Activated CD4-positive, alpha-beta T cell treated with anti-CD3 and anti-CD28 coated beads, Interleukin-2, Interleukin-4, amounts not matched to agents 100 ng/mL and 50 ng/mL, durations not matched to agents 16 hours and 8 hours (primary cell): ENCODE results near the gene ALDH7A1.
A peak's percentile ranks its signal among the peaks of the same experiment; 100 is the strongest.
"Not testable (repeated sequence)": the region's sequence is repeated elsewhere in the genome, so short reads cannot be mapped to it uniquely, and the experiment has no call there.

Source experiments
- DNase-seq: peaks from one replicate; pipeline ENCODE4 v3.0.0-alpha.2; 2020; ENCODE audit warnings: low spot score

ALDH7A1 gene

DNA sequence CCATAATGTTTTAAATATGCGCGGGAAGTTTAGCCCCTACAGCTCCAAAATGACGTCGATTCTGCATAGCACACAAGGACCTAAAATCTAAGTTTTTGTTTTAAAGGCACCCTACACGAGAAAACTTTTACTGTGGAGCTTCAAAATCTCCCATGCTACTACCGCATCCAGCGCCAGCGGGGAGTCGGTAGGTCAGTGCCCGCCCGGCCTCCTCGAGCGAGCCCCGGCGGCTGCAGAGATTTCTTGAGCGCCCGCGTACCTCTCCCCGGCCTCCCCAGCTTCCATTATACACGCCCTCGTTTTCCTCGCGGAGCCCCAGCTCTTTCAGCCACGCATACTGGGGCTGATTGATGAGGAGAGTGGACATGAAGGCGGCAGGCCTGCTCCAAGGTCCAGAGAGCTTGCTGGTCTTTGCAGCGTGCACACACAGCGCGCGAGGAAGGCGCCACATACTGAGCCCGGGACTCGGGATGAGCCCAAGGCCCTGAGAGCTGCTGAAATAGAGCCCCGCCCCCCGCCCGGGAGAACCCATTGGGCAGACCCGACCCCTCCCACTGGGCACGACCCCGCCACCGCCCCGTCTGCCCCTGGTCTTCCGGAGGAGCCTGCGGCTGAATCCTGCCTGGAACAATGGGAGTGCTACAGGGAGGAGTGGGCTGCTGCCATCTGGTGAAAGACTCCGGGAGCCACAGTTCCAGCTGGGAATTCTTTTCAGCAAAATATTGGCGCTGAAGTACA lies at the start of gene ALDH7A1:
Gene ALDH7A1, minus strand, starts transcription at position 472 of the 738 bp plus-strand sequence. Its CDS starts 21 bp downstream, at position 451.
- DNase-seq, result peak; percentile 27

DNA sequence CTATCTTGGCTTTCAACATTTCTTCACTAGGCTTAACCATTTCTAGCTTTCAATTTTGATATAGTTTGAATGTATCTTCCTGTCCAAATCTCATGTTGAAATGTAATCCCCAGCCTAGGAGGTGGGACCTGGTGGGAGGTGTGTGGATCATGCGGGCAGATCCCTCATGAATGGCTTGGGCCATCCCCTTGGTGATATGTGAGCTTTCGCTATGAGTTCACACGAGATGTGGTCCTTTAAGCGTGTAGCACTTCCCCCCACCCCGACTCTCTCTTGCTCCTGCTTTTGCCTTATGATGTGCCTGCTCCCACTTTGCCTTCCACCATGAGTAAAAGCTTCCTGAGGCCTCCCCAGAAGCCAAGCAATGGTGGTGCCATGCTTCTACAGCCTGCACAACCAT lies 46.4 kb upstream of the ALDH7A1 start:
- DNase-seq, result no peak

DNA sequence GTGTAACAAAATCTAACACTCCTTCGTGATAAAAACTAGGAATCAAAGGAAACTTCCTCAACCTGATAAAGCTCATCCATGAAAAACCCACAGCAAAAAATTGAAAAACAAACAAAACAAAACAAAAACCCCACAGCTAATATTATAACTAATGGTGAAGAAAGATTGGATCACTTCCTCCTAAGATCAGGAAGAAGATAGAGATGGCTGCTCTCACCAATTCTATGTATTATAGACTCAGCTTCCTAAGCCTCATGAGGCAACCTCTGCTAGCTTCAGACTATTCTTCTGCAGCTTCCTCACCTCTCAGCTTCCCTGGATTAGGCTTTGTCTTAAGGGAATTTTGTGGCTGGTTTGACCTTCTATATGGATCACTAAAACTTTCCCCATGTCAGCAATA lies 45.8 kb upstream of the ALDH7A1 start:
- no peak for DNase-seq

DNA sequence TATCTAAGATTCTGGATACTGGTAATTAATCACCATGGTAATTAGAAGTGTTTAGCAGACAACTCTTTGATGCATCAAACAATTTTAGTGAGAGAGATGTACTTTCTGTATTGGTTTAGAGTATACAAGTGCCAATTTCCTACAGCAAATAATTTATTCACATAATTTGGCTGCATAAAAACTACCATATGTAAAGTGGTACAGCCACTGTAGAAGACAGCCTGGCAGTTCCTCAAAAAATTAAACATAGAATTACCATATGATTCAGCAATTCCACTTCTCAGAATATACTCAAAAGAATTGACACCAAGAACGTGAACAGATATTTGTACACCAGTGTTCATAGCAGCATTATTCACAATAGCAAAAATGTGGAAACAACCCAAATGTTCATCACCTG lies 41.9 kb upstream of the ALDH7A1 start:
- DNase-seq, result no peak

DNA sequence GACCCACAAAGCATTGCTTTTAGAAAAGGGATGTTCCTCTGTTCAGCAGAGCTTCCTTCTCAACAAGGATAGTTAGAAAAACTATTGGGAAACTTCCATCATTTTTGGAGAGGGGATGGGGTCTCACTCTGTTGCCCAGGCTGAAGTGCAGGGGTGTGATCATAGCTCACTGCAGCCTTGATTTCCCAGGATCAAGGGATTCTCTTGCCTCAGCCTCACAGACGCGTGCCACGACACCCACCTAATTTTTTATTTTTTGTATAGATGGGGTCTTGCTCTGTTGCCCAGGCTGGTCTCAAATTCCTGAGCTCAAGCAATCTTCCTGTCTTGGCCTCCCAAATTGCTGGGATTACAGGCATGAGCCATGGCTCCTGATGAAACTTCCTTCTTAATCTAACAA lies 40.6 kb upstream of the ALDH7A1 start:
- no peak for DNase-seq

DNA sequence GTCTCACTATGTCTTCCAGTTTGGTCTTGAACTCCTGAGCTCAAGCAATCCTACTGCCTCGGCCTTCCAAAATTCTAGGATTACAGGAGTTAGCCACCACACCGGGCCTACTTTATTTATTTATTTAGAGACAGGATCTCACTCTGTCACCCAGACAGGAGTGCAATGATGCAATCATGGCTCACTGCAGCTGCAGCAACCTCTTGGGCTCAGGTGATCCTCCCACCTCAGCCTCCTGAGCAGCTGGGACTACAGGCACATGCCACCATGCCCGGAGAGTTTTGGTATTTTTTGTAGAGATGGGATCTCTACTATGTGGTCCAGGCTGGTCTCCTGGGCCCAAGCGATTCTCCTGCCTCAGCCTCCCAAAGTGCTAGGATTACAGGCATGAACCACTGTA lies 38.5 kb upstream of the ALDH7A1 start:
- no peak for DNase-seq

DNA sequence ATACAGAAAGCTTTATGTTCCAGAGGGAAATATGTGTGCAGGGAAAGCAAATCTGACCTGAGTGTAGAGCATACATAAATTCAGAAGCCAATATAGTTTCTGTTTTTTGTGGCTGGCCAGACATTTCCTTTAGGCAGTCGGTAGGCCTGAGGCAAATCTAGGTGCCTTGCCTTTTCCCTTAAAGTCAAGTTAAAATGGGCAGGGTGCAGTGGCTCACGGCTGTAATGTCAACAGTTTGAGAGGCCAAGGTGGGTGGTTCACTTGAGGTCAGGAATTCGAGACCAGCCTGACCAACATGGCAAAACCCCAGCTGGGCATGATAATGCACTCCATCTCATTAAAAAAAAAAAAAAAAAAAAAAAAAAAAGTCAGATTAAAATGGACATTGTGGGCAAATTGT lies 36.9 kb upstream of the ALDH7A1 start:
- DNase-seq, result no peak

DNA sequence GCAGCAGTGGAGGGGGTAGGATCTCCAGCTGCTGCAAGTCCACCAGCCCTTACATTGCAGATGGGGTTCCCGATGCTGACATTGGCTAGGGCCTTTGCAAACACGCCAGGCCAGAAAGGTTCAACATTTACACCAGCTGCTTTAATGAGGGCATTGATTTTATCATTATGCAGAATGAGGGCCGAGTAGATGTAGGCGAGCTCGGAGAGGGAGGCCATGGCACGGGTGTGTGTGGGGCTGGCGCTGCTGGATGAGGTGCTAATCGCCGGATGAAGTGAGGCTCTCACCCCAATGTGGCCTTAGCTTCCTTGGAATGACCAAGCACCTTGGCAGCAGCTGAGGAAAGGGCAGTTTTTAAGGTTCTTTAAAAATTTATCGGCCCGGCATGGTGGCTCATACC lies 33.1 kb upstream of the ALDH7A1 start:
- no peak for DNase-seq

DNA sequence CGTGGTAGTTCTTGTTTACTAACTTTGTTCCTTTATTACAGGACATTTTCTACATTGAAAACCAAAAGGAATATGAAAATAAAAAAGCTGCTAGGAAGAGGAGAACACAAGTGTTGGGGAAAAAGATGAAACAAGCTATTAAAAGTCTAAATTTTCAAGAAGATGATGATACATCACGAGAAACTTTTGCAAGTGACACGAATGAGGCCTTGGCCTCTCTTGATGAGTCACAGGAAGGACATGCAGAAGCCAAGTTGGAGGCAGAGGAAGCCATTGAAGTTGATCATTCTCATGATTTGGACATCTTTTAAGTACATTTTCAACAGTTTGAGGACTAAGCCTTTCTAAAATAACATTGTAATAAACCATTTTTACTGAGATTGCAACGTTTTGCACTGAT lies 29.5 kb upstream of the ALDH7A1 start:
- peak; percentile 64 for DNase-seq

DNA sequence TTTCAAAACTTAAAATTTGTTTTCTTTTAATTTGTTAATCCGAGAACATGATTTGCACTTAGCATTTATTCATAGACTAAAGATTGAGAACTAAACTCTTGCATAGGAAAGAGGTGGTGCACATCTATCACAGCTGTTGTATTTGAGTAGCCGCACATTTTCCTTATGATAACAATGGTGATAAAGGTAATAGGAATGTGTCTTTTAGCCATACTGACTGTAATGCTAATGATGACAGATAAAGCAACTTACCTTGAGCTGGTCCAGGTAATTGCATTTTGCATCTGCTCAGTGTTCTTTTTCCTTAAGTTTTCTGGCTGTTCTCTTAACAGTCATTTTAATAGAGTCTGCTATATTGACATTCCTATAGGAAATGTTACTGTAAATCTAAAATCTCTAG lies 24.8 kb upstream of the ALDH7A1 start:
- no peak for DNase-seq

DNA sequence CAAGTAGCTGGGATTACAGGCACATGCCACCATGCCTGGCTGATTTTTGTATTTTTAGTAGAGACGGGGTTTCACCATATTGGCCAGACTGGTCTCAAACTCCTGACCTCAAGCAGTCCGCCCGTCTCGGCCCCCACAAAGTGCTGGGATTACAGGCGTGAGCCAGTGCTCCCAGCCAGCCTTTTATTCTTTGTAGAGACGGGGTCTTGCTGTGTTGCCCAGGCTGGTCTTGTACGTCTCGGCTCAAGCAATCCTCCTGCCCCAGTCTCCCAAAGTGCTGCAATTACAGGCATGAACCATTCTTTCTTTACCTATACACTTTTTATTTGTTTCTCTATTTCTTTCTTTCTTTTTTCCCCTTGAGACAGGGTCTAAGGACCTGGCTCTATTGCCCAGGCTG lies 22.6 kb upstream of the ALDH7A1 start:
- DNase-seq, result not testable (repeated sequence)

DNA sequence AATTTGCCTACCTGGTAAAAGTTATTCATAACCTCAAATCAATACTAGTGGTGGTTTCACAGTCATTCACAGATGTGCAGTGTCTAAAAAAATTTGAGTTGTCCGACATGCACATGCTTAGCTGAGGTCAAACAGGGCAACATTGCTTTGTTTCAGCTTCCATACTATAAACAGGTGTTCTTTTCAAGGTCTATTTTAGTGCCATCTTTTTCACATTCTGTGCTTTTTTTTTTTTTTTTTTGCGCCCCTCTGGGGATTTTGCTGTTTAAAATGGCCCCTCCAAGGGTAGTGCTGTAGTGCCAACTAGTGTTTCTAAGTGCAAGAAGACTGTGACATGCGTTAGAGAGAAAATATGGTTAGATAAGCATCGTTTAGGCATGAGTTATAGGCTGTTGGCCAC lies 20.3 kb upstream of the ALDH7A1 start:
- DNase-seq, result no peak

DNA sequence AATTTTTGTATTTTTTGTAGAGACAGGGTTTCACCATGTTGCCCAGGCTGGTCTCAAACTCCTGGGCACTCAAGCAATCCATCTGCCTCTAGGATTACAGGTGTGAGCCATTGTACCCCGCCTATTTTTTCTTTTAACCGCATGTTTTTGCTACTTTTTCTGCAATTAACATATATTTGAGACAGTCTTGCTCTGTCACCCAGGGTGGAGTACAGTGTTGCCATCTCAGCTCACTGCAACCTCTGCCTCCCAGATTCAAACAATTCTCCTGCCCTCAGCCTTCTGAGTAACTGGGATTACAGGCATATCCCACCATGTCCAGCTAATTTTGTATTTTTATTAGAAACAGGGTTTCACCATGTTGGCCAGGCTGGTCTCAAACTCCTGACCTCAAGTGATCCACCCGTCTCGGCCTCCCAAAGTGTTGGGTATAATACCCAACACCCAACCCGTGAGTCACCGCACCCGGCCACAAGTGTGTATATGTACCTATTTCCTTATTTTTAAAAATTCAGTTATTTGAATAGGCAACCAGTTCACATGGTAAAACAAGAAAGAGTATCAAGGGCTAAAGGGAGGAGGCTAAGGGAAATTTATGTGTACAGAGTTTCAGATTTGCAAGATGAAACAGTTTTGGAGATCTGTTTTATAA lies 19.0 kb upstream of the ALDH7A1 start:
- DNase-seq, result no peak

DNA sequence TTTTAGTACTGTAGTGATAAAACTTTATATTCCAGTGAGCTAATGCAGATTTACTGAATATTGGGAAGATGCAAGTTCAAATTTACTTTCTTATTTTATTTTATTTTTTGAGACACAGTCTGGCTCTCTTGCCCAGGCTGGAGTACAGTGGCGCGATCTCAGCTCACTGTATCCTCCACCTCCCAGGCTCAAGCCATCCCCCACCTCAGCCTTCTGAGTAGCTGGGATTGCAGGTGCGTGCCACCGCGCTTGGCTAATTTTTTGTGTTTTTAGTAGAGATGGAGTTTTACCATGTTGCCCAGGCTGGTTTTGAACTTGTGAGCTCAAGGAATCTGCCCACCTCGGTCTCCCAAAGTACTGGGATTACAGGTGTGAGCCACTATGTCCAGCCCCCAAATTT lies 15.6 kb upstream of the ALDH7A1 start:
- DNase-seq, result no peak

DNA sequence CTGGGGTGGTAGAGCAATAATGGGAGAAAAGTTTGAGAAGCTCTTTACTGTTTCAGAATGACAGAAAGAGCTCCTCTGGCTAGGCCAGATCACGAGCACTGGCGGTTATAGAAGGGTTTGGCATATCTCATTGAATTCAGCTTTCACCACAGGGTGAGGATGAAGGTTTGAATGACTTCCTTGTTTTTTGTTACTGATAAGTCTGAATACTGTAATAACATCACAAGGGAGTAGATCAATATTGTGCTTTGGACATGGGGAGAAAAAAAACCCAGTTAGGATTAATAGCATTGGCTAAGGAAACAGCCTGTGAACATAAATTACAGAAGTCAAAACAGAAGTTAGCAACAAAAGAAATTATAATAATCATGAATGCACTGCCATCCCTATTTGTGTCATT lies 15.1 kb upstream of the ALDH7A1 start:
- no peak for DNase-seq

DNA sequence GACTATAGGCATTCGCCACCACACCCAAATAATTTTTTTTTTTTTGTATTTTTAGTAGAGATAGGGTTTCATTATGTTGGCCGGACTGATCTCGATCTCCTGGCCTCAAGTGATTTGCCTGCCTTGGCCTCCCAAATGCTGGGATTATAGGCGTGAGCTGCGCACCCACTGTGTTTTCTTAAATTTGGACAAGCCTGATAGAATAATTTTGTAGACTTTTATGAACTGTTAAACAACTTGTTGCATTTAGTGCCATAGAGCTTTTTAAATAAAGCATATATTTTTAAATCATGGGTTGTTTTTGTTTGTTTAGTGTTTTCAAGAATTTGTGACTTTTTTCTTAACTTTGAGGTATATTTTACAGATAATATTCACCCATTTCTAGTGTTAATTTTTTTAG lies 10.5 kb upstream of the ALDH7A1 start:
- no peak for DNase-seq

DNA sequence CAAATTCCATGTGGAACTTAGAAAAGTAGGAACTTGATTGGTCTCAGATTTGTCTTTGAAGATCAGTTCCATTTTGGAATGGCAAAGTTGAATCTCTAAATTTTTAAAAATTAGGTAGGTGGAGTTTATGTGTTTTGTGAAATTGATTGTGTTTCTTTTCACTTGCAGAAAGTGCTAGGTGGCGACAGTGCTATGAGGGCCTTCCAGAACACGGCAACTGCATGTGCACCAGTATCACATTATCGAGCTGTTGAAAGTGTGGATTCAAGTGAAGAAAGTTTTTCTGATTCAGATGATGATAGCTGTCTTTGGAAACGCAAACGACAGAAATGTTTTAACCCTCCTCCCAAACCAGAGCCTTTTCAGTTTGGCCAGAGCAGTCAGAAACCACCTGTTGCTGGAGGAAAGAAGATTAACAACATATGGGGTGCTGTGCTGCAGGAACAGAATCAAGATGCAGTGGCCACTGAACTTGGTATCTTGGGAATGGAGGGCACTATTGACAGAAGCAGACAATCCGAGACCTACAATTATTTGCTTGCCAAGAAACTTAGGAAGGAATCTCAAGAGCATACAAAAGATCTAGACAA lies 8.5 kb upstream of the ALDH7A1 start:
- no peak for DNase-seq

DNA sequence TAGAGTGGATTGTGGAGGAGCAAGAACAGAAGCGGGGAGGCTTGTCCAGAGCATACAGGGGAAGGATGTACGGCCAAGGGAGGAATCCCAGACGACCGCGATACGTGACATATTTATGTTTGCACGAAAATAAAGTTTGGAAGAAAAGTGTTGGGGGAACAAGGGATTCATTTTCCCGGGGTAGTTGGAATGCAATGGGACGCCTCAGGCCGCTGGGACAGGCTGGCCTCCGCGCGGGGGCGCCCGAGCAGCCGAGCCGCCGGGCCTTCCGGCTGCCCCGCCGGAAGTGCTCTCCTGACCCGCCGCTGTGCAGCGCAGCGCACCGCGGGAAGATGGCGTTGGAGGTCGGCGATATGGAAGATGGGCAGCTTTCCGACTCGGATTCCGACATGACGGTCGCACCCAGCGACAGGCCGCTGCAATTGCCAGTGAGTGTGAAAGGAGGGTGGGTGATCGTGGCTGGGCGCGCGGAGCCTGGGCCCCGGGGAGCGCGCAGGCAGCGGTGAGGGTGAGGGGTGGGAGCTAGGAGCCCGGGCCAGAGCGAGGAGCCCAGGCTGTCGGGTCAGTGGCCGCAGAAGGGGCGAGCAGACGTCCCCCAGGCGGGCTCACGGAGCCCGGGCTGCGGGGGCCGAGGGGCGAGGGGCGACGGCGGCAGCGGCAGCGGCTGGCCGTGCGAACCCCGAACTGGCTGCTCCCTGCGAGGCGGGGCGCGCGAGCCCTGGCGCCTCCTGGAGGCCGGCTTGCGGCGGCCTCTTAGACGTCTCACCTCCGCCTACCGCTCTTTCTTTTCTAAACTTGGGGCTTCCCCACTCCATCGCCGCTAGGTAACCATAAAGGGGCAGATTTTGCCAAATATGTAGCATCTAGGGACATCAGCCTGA lies 5.9 kb upstream of the ALDH7A1 start, which contains the start of gene PHAX:
Gene PHAX, plus strand, starts transcription at position 317 of the 881 bp plus-strand sequence. Its CDS starts 16 bp downstream, at position 333.
- DNase-seq, result peak; percentile 75

DNA sequence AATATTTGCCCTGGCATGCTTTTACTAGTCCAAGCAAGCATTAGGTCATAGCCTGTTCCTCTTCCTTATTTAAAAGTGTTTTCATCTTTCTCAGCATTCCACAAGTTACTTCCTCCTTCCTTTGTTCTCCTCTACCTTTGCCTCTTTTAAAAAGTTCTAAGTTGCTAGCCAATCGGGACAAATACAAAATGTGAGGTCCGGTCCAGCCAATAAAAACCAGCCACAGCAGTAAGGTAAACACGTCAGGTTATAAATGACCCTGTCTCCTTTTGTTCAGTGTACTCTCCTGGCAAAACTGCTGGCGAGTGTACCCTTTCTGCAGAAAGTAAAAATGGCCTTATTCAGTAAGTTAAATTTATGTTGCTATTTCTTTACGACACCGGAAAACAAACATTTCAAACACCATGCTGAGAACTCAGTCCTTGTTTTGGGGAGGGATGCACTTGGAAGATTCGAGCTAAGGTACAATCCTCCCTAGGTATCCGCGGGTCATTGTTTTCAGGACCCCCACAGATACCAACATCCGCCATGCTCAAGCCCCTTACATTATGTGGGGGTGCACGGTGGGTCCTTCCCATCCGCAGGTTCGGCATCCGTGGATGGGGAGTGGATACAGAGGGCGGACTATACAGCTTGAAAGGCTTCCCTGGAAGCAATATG lies 5.1 kb upstream of the ALDH7A1 start:
- not testable (repeated sequence) for DNase-seq

DNA sequence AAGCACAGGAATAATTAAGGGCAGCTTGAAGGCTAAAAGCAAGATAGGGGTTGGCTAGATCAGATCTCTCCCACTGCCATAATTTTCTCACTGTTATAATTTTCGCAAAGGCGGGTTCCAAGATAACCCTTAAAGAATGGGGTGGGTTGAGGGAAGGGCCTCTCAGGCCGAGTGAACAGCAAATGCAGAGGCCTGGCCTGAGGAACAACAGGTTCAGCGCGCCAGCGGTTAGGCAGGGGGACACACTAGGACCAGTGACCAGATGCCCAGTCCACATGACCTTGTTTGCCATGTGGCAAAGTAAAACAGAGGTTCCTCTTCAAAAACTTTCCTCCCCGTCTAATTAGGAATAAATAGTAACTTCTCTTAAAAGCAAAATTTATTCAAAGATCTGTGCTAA lies 4.5 kb upstream of the ALDH7A1 start:
- DNase-seq, result no peak

DNA sequence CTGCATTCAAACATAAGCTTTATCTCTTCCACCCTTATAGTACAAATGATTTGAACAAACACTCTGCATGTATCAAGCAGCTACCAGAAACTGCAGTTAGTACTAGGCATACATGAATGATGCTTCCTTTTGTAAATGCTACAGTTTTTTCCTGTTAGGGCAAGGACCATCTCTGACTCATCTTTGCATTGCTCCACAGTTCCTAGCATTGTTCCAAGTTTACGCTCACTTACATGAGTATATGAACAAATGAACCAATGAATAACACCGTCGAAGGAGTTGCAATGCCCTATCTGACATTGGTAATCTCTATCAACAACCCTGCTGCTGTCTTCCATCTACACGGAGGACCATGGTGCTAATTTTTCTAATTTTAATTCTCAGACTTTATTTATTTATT lies 2.1 kb upstream of the ALDH7A1 start:
- no peak for DNase-seq
